ENCODE results near the gene URB1.
"Not testable (repeated sequence)": the region's sequence is repeated elsewhere in the genome, so short reads cannot be mapped to it uniquely, and the experiment has no call there.

The URB1 gene

GRCh38 chr21:32281531-32281930 lies 111.3 kb downstream of the URB1 start:
- no peak for DNase-seq

GRCh38 chr21:32279377-32279680 lies 113.5 kb downstream of the URB1 start:
- DNase-seq: no peak

GRCh38 chr21:32278518-32279376 lies 114.1 kb downstream of the URB1 start, which contains the start of gene MIS18A:
TSS of gene MIS18A (minus strand) at chr21:32279049. CDS start at chr21:32279014, 35 bp downstream.
- DNase-seq: peak; percentile 90

GRCh38 chr21:32278103-32278502 lies 114.7 kb downstream of the URB1 start:
- no peak for DNase-seq

- no peak for DNase-seq
Measured at GRCh38 chr21:32276671-32277070, 116.1 kb downstream of the URB1 start.

GRCh38 chr21:32270748-32271147 lies 122.1 kb downstream of the URB1 start:
- DNase-seq: no peak

GRCh38 chr21:32265321-32265720 lies 127.5 kb downstream of the URB1 start:
- DNase-seq: not testable (repeated sequence)

- no peak for DNase-seq
Measured at GRCh38 chr21:32261929-32262328, 130.9 kb downstream of the URB1 start.

All from NCI-H2029 (cell line).